ENCODE results near the gene IGSF9.

GRCh38 chr1:159991513-159991912, 46.1 kb upstream of the IGSF9 start:
- no peak for TF ChIP-seq CTCF (IDR thresholded peaks at IDR 0.05; ENCODE audit: low read depth, low read length)
- TF ChIP-seq EZH2phosphoT487 (IDR thresholded peaks at IDR 0.05; ENCODE audit: low read depth): no peak
